GM13976 (cell line): ENCODE data around the gene RABL6.
"Not testable (repeated sequence)": the region's sequence is repeated elsewhere in the genome, so short reads cannot be mapped to it uniquely, and the experiment has no call there.

Source experiments
- DNase-seq: peaks from one replicate; pipeline ENCODE4 v3.0.0; 2012; ENCODE audit warnings: low spot score
- in situ Hi-C: fragments of 300-500 bp; cut with MboI; formaldehyde crosslinking; loops from one replicate; pipeline ENCODE4 v1.12.0; 2022; ENCODE audit warnings: low sequenced_read_pairs, mixed read lengths, inconsistent platforms; ENCODE audit not compliant: unreplicated experiment
- TF ChIP-seq, protein P1 (sequence below): IDR thresholded peaks from 2 replicates; pipeline ENCODE4 v1.5.1; 2012; ENCODE audit warnings: borderline replicate concordance, mild to moderate bottlenecking; ENCODE audit not compliant: insufficient read depth; ENCODE audit errors: extremely low read depth, missing control alignments, control extremely low read depth

The RABL6 gene

DNA sequence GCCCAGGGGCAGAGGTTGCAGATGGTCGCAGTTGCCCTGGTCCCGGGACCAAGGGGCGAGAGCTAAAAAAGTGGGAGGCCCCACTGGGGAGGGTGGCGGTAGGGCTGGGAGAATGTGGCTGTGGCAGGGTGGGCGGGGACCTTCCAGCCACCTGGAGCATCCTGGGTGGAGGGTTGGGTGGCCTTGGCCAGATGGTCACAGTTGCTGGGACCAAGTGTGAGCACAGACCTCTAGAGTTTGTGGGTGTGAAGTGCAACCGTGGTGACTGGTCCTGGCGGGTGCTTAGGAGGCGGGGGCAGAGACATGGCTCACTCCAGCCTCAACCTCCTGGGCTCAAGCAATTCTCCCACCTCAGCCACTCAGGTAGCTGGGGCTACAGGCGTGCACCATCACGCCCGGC is 72.9 kb downstream of the RABL6 start:
- TF ChIP-seq, protein P1, sequence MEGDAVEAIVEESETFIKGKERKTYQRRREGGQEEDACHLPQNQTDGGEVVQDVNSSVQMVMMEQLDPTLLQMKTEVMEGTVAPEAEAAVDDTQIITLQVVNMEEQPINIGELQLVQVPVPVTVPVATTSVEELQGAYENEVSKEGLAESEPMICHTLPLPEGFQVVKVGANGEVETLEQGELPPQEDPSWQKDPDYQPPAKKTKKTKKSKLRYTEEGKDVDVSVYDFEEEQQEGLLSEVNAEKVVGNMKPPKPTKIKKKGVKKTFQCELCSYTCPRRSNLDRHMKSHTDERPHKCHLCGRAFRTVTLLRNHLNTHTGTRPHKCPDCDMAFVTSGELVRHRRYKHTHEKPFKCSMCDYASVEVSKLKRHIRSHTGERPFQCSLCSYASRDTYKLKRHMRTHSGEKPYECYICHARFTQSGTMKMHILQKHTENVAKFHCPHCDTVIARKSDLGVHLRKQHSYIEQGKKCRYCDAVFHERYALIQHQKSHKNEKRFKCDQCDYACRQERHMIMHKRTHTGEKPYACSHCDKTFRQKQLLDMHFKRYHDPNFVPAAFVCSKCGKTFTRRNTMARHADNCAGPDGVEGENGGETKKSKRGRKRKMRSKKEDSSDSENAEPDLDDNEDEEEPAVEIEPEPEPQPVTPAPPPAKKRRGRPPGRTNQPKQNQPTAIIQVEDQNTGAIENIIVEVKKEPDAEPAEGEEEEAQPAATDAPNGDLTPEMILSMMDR: no peak
- peak; percentile 64 for DNase-seq
- in situ Hi-C loops: no loop called here

DNA sequence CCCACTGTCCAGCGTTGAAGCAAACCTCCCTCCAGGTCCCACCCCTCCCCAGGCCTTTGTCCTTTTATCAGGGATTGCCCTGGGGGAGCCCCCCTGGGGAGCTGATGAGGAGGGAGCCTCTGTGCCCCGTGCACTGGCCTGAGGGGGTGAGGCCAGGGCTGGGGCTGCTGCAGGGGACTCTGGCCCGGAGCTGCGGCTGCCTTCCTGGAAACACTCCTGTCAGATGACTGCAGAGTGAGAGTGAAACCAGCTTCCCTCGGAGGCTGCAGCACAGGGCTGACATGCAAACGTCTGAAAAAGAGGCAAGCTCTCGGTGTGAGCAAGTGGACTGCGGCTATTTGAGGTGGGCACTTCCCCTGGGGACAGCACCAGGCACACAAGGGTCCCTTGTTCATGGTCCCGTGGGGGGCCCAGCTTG is 74.0 kb downstream of the RABL6 start:
- DNase-seq: peak; percentile 78
- in situ Hi-C loops: no loop called here
- TF ChIP-seq, protein P1: no peak

DNA sequence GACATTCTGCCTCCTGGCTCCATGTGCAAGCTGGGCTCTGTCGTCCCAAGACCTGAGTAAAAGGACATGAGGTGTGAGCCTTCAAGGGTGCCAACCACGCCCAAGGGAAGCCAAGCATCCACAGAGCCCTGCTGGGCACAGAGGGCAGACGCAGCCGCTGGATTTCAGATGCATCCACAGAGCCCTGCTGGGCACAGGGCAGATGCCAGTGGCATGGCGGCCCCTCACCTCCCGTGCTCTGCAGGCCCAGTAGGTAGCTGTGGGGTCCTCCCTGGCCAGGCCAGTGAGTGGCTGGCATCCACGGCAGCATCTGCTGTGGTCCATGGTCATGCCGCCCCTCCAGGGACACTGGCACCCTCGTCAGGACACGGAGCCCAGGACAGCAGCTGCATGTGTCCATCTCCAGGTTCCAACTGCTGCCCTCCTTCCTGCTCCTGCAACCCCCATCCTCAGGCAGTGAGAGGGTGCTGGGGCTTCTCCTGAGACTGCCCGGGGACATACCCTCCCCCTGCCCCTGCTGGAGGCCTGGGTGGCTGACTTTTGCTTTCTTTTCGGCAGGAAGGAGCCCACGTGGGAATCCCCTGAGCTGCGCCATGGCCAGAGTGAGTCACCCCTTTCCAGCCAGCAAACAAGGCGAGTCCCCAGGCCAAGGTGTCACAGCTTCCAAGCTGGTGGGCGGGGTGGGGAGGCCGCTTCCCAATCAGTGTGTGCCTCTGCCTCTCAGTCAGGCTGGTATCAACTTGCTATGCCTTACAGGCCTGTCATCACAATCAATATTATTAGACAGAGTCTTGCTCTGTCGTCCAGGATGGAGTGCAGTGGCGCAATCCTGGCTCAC is 74.6 kb downstream of the RABL6 start:
- in situ Hi-C loops: no loop called here
- peak; percentile 91 for DNase-seq
- TF ChIP-seq, protein P1: no peak

DNA sequence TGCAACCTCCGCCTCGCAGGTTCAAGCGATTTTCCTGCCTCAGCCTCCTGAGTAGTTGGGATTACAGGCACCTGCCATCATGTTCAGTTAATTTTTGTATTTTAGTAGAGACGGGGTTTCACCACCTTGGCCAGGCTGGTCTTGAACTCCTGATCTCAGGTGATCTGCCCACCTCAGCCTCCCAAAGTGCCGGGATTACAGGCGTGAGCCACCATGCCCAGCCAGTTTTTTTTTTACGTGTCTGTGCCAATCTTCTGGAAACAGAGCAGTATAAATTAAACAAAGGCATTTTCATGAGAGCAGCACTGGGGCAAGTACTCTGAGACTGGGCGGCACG is 75.2 kb downstream of the RABL6 start:
- DNase-seq, in situ Hi-C loops: not testable (repeated sequence)

DNA sequence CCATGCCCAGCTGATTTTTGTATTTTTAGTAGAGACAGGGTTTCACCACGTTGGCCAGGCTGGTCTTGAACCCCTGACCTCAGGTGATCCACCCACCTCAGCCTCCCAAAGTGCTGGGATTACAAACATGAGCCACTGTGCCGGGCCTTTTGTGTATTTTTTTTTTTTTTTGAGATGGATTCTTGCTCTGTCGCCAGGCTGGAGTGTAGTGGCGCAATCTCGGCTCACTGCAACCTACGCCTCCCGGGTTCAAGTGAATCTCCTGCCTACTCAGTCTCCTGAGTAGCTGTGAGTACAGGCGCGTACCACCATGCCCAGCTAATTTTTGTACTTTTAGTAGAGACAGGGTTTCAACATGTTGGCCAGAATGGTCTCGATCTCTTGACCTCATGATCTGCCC is 75.9 kb downstream of the RABL6 start:
- DNase-seq, in situ Hi-C loops: not testable (repeated sequence)

DNA sequence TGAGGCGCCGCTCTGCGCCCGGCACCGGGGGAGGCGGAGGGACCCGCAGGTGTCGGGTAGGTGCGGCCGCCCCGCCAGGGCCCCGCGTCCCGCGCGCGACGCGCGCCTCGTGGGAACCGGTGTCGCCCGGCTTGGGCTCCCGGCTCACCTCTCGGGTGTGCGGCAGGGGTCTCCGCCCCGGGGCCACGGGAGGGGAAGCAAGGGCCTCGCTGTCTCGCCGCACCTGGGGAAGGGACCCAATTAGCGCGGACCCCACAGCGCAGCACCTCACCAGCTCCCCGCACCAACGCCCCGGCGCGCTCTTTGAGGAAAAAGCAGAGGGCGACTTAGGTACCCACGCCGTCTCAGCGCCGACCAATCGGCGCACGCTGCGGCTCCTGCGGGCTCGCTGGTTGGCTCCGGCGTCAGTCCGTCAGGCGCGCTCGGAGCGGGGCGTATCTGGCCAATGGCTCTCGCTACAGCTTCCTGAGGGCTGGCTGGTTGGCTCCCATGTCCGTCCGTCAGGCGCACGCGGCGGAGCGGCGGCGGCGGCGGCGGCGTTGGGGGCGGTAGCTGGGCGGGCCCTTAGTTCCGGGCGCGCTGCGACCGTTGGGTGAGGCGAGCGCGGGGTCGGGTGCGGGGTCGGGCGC is 78.3 kb downstream of the RABL6 start, which contains the start of gene TRAF2:
Gene TRAF2, plus strand, starts transcription at position 567 of the 629 bp plus-strand sequence. CDS start 12,225 bp downstream, outside the sequence.
- peak; percentile 100 for DNase-seq
- in situ Hi-C loops: no loop called here
- TF ChIP-seq, protein P1: no peak

DNA sequence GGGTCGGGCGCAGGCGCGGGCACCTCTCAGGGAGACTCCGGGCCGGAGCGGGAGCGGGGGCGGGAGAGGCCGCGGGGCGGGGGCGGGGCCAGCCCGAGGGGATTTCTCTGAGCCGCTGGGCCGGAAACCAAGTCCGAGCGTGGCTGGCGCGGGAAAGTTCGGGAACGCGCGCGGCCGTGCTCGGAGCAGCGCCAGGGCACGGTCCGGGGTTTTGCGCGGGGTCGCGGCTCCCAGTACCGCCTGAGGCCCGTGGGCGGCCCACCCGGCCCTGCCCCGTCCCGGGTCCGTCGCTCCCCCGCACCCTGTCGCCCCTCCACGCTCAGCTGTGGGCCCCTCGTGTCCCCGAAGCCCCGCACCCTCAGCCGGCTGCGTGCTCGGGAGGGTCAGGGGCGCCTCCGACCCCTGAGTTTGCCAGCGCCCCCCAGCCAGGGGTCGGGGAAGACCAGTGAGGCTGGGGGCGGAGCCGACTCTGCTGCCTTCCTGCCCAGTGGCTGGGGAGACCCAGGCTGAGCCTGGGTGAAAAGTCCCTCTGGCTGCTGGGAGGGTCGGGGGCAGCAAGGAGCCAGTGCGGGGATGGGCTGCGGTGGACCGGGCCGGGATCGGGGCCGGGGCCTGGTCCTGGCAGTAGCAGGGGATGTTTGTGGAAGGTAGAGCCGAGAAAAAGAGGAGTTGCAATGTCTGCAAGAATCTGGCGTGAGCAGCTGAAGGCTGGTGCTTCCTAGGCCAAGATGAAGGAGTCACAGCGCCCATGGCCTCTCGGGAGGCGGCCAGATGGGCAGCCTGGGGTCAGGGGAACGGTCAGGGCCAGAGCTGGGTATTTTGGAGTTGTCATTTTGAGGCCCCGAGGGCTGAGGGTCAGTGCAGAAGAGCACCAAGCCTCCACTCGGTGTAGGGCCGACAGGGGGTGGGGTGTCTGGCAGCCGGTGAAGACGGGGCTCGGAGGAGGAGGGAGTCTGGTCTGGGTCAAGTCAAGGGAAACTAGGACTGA is 79.2 kb downstream of the RABL6 start:
- DNase-seq: peak; percentile 87
- TF ChIP-seq, protein P1: no peak
- in situ Hi-C loops: no loop called here
